GM18498 (cell line): ENCODE data around the gene FEZF2.

Experiments used
- ATAC-seq: cut with Tn5 transposase; IDR thresholded peaks from one replicate; pipeline ENCODE4 v1.9.1; 2021; ENCODE audit warnings: mild to moderate bottlenecking, moderate library complexity; ENCODE audit not compliant: unreplicated experiment

The FEZF2 gene

GRCh38 chr3:62373215-62373614 is at the start of gene FEZF2:
Gene FEZF2 (minus strand): TSS chr3:62373550. CDS start chr3:62372868, 682 bp downstream.
- no peak for ATAC-seq

- no peak for ATAC-seq
Observed at GRCh38 chr3:62421207-62421606, 47.9 kb upstream of the FEZF2 start.

- ATAC-seq = no peak
Observed at GRCh38 chr3:62416144-62416543, 42.8 kb upstream of the FEZF2 start.

- no peak for ATAC-seq
Observed at GRCh38 chr3:62415312-62415801, 42.0 kb upstream of the FEZF2 start.

- ATAC-seq = no peak
Observed at GRCh38 chr3:62414786-62415185, 41.4 kb upstream of the FEZF2 start.

GRCh38 chr3:62413687-62414086 is 40.3 kb upstream of the FEZF2 start:
- ATAC-seq = no peak

GRCh38 chr3:62406945-62407344 is 33.6 kb upstream of the FEZF2 start:
- ATAC-seq = no peak

- ATAC-seq = no peak
Observed at GRCh38 chr3:62405566-62405965, 32.2 kb upstream of the FEZF2 start.

- ATAC-seq = no peak
Observed at GRCh38 chr3:62405135-62405534, 31.8 kb upstream of the FEZF2 start.

GRCh38 chr3:62404321-62404720 is 31.0 kb upstream of the FEZF2 start:
- ATAC-seq = no peak

- ATAC-seq = no peak
Observed at GRCh38 chr3:62403765-62404164, 30.4 kb upstream of the FEZF2 start.

- no peak for ATAC-seq
Observed at GRCh38 chr3:62392626-62393292, 19.4 kb upstream of the FEZF2 start.

- ATAC-seq = no peak
Observed at GRCh38 chr3:62387251-62387650, 13.9 kb upstream of the FEZF2 start.

- ATAC-seq = no peak
Observed at GRCh38 chr3:62379321-62379798, 6.0 kb upstream of the FEZF2 start.

- no peak for ATAC-seq
Observed at GRCh38 chr3:62378921-62379320, 5.6 kb upstream of the FEZF2 start.

GRCh38 chr3:62378311-62378789 is 5.0 kb upstream of the FEZF2 start:
- ATAC-seq = no peak

- no peak for ATAC-seq
Observed at GRCh38 chr3:62376906-62377877, 3.8 kb upstream of the FEZF2 start.

GRCh38 chr3:62376454-62376720 is 3.0 kb upstream of the FEZF2 start:
- ATAC-seq = no peak

GRCh38 chr3:62375655-62376453 is 2.5 kb upstream of the FEZF2 start:
- no peak for ATAC-seq

GRCh38 chr3:62374341-62375218 is 1.2 kb upstream of the FEZF2 start:
- ATAC-seq = no peak
